HFF-Myc (cell line): Measurements from ENCODE around the gene SYTL3.

Source experiments
- DNase-seq: peaks from one replicate; pipeline ENCODE4 v3.0.0-alpha.2; 2011; ENCODE audit warnings: low read depth; ENCODE audit errors: extremely low read depth
- H3K4me3 ChIP-seq: replicated peaks from 2 replicates; pipeline ENCODE4 v1.5.1; 2011; ENCODE audit warnings: low read depth, mild to moderate bottlenecking, control low read depth, low read length
- CTCF ChIP-seq: IDR thresholded peaks from 2 replicates; pipeline ENCODE4 v1.5.1; 2012; ENCODE audit warnings: mild to moderate bottlenecking, low read depth, low read length, control low read depth; ENCODE audit errors: missing control alignments

The SYTL3 gene

GRCh38 chr6:158705386-158706126, 55.7 kb downstream of the SYTL3 start:
- no peak for TF ChIP-seq CTCF
- H3K4me3 ChIP-seq = no peak overlapping the region
- DNase-seq = no peak

- H3K4me3 ChIP-seq = no peak overlapping the region
- TF ChIP-seq CTCF = peak; percentile 74
- no peak for DNase-seq
Measured at GRCh38 chr6:158706369-158706982, 56.6 kb downstream of the SYTL3 start.

DNA sequence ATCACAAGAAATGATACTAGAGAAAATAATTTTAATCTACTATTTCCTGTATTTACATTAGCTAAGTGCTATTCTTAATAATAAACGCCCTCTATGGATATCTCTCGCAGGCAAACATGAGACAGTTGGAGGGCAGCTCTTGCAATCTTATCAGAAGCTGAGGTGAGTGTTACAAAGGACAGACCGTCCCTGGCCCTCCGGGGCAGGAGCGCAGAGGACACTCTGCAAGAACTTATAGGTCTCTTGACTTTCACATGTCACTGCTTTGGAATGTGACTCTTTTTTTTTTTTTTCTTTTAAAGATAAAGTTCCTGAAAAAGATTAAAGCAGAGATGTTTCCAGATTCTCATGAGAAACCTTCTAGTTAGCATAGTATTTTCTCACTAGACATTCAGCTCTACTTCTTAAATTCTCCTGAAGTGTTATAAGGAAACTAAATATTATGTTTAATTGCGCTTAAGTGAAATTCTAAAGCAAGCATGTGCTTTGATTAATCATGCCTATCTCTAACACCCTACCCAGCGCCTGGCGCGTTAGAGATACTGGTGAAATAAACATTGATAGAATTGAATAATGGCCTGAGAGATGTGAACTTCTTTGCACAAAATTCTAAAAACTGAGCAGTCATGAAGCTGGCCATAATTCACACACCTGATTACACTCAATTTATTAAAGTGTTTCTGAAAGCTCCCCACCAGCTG, 57.4 kb downstream of the SYTL3 start:
- no peak overlapping the region for H3K4me3 ChIP-seq
- TF ChIP-seq CTCF = no peak
- DNase-seq = no peak

GRCh38 chr6:158707821-158708195, 58.0 kb downstream of the SYTL3 start:
- H3K4me3 ChIP-seq = no peak overlapping the region
- no peak for TF ChIP-seq CTCF

GRCh38 chr6:158708239-158708638, 58.4 kb downstream of the SYTL3 start:
- H3K4me3 ChIP-seq = no peak overlapping the region
- TF ChIP-seq CTCF = no peak
- DNase-seq = no peak

More at GRCh38 chr6:158707821-158708195, 58.0 kb downstream of the SYTL3 start:
- no peak for DNase-seq

GRCh38 chr6:158709809-158710208, 60.0 kb downstream of the SYTL3 start:
- no peak for DNase-seq
- no peak overlapping the region for H3K4me3 ChIP-seq
- no peak for TF ChIP-seq CTCF
